OCI-LY7 (cell line): ENCODE results near the gene AKAP10. TPM values are rescaled to one million over a fixed set of nuclear protein-coding genes. Genes with fewer than 3 reads are reported as not detected.

Source experiments
- BruUV-seq: library from RNA; stranded (reverse); fragments of 400-500 nt; replicated peaks from 2 replicates; lab custom pipeline; 2021; lab: Mats Ljungman, UMichigan
- CTCF ChIA-PET: fragments of 300-600 bp; sonication (Branson Sonifier 250); formaldehyde crosslinking; loops from one replicate; lab custom pipeline; 2022; ENCODE audit warnings: antibody characterized with exemption; ENCODE audit not compliant: unreplicated experiment; lab: Charles Lee
- POLR2A ChIA-PET: fragments of 300-600 bp; sonication (Branson Sonifier 250); formaldehyde crosslinking; loops from one replicate; lab custom pipeline; 2022; ENCODE audit warnings: antibody characterized with exemption; lab: Charles Lee
- DNase-seq: peaks from one replicate; pipeline ENCODE4 v3.0.0-alpha.2; 2015; ENCODE audit warnings: low spot score
- H2AFZ ChIP-seq: fragments of 200-600 bp; sonication (generic), shearing (Covaris generic); 2 replicates; pipeline ENCODE4 v1.6.1; 2014; ENCODE audit warnings: mild to moderate bottlenecking, antibody characterized with exemption, low read length, moderate library complexity
- H3K27ac ChIP-seq: fragments of 200-600 bp; sonication (generic); 2 replicates; pipeline ENCODE4 v1.5.1; 2014; ENCODE audit warnings: mixed run types, low read depth, mild to moderate bottlenecking, moderate library complexity, low read length, inconsistent platforms; ENCODE audit not compliant: poor library complexity, severe bottlenecking
- H3K36me3 ChIP-seq: fragments of 200-600 bp; sonication (generic); 2 replicates; pipeline ENCODE4 v1.6.1; 2014; ENCODE audit warnings: mild to moderate bottlenecking, antibody characterized with exemption, low read length, moderate library complexity, mixed read lengths; ENCODE audit not compliant: insufficient read depth
- H3K4me1 ChIP-seq: fragments of 200-600 bp; sonication (generic); 2 replicates; pipeline ENCODE4 v1.5.1; 2014; ENCODE audit warnings: mild to moderate bottlenecking, low read length; ENCODE audit not compliant: insufficient read depth, poor library complexity, severe bottlenecking
- H3K4me2 ChIP-seq: fragments of 200-600 bp; sonication (generic); 2 replicates; pipeline ENCODE4 v1.6.1; 2014; ENCODE audit warnings: mild to moderate bottlenecking, low read length
- H3K4me3 ChIP-seq: fragments of 200-600 bp; sonication (generic); 2 replicates; pipeline ENCODE4 v1.5.1; 2014; ENCODE audit warnings: mild to moderate bottlenecking, low read depth, low read length; ENCODE audit not compliant: poor library complexity, severe bottlenecking
- H3K79me2 ChIP-seq: fragments of 200-600 bp; sonication (generic); 2 replicates; pipeline ENCODE4 v1.6.1; 2016; ENCODE audit warnings: low read depth, mild to moderate bottlenecking, low read length, moderate library complexity, mixed read lengths; ENCODE audit not compliant: insufficient read depth
- H3K9me2 ChIP-seq: fragments of 200-600 bp; sonication (generic); 2 replicates; pipeline ENCODE4 v1.6.1; 2016; ENCODE audit warnings: mild to moderate bottlenecking, low read length, mixed read lengths; ENCODE audit not compliant: insufficient read depth
- H3K9me3 ChIP-seq: fragments of 200-600 bp; sonication (generic); 2 replicates; pipeline ENCODE4 v1.6.1; 2014; ENCODE audit warnings: mild to moderate bottlenecking, mixed run types, low read length, mixed read lengths
- H4K20me1 ChIP-seq: fragments of 200-600 bp; sonication (generic); 2 replicates; pipeline ENCODE4 v1.6.1; 2014; ENCODE audit warnings: mild to moderate bottlenecking, antibody characterized with exemption, low read length, moderate library complexity, mixed read lengths; ENCODE audit not compliant: insufficient read depth
- CTCF ChIP-seq: fragments of 200-600 bp; sonication (generic); conservative IDR thresholded peaks from 2 replicates; pipeline ENCODE4 v1.5.1; 2014; ENCODE audit warnings: mild to moderate bottlenecking, antibody characterized with exemption, low read length, moderate library complexity, mixed read lengths
- EZH2phosphoT487 ChIP-seq: fragments of 200-600 bp; sonication (generic); IDR thresholded peaks from 2 replicates; pipeline ENCODE4 v1.6.1; 2018; ENCODE audit warnings: low read depth, borderline replicate concordance, mild to moderate bottlenecking, mixed run types, antibody characterized with exemption, low read length, moderate library complexity, mixed read lengths
- intact Hi-C: fragments of 100-400 bp; cut with micrococcal nuclease; formaldehyde crosslinking; loops from one replicate; pipeline ENCODE4 v1.10.0; 2022; ENCODE audit not compliant: unreplicated experiment
- total RNA-seq, 2 experiments: library from RNA; depleted of rRNA in 1 of 2; stranded (reverse); fragments of >200 nt in 1 of 2; shearing (Covaris generic) in 1 of 2; gene quantifications; 2 replicates each; pipeline ENCODE4 v1.2.3, GENCODE V29; 2014 to 2022

The AKAP10 gene
- total RNA-seq, 2 experiments from 2014 or later, result 20.5 to 35.7 TPM

GRCh38 chr17:19979917-19980770 lies 2.5 kb upstream of the AKAP10 start:
- no TSS peak for BruUV-seq
- Histone ChIP-seq H3K4me1 (peaks cover 31% of the 10 kb centered on the region), H3K9me2 (no peaks in the 10 kb centered on the region), H2AFZ (no peak overlapping the region), H3K27ac (no peak overlapping the region), H3K9me3 (peaks cover 7% of the 10 kb centered on the region; the same call in 1 of the 2 replicates), H4K20me1 (no peaks in the 10 kb centered on the region), H3K36me3 (peaks cover 10% of the 10 kb centered on the region), H3K4me3 (no peak overlapping the region), H3K4me2 (no peak overlapping the region), H3K79me2 (peaks cover 27% of the 10 kb centered on the region)
- TF ChIP-seq CTCF (no peak), EZH2phosphoT487 (no peak)
- intact Hi-C loops, result no loop called here
- DNase-seq, result no peak
- CTCF ChIA-PET, result no interaction called here
- POLR2A ChIA-PET, result no interaction called here

GRCh38 chr17:19978805-19979211 lies 1.2 kb upstream of the AKAP10 start:
- BruUV-seq, result no TSS peak
- intact Hi-C loops, result no loop called here
- Histone ChIP-seq H4K20me1 (no peaks in the 10 kb centered on the region), H3K9me2 (no peaks in the 10 kb centered on the region), H3K36me3 (peaks cover 24% of the 10 kb centered on the region), H3K79me2 (peaks cover 40% of the 10 kb centered on the region), H2AFZ (peak overlapping the region; percentile 77), H3K4me3 (peak overlapping the region; percentile 97), H3K9me3 (peaks cover 7% of the 10 kb centered on the region; the same call in 1 of the 2 replicates), H3K4me1 (peaks cover 31% of the 10 kb centered on the region), H3K4me2 (peak overlapping the region; percentile 82), H3K27ac (peak overlapping the region; percentile 85)
- ChIA-PET POLR2A (interaction anchor here (0.7 kb wide), 1 partner anchor 165 kb away, joined by 3 read pairs; no protein-coding TSS in a partner anchor), CTCF (no interaction called here)
- TF ChIP-seq EZH2phosphoT487 (no peak), CTCF (no peak)
- DNase-seq, result no peak
